NAMALWA (cell line): ENCODE data around the gene KCNA1.

ENCODE experiments used
- DNase-seq: peaks from one replicate; pipeline ENCODE4 v3.0.0-alpha.2; 2015; ENCODE audit warnings: low spot score

KCNA1 gene

DNA sequence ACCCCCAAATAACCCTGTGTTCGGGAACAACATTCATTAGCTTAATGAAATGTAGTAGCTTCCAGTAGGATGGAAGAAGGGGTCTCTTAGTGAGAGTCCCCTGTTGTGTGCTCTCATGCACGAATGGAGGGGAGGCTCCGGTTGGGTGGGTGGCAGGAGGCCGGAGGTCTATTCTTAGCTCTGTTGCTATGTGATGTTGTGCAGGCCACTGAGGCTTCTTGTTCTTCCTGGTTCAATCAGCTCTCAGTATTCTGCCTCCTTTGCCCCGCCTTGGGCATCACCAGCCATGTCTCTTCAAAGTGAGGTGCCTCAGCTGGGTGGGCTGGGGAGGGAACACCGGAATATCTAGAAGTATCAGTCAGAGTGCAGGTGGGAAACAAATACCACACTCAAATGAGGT is 50.8 kb downstream of the KCNA1 start:
- no peak for DNase-seq

DNA sequence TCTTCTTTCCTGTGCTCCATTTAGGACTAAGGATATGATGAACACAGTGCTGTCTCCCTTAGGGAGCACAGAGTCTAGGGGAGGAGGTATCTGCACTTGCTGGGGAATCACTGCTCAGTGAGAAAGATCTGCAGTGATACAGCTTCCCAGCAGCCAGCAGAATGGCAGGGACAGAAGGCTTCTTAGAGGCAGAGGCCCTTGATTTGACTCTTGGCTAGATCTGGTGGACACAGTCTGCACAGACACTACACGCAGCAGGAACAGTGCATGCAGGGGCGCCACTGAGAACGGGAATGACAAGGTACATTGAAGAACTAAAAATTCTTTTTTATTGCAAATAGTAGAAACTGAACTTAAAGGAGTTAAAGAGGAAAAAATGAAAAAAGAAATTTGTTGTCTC is 51.6 kb downstream of the KCNA1 start:
- DNase-seq, result no peak

DNA sequence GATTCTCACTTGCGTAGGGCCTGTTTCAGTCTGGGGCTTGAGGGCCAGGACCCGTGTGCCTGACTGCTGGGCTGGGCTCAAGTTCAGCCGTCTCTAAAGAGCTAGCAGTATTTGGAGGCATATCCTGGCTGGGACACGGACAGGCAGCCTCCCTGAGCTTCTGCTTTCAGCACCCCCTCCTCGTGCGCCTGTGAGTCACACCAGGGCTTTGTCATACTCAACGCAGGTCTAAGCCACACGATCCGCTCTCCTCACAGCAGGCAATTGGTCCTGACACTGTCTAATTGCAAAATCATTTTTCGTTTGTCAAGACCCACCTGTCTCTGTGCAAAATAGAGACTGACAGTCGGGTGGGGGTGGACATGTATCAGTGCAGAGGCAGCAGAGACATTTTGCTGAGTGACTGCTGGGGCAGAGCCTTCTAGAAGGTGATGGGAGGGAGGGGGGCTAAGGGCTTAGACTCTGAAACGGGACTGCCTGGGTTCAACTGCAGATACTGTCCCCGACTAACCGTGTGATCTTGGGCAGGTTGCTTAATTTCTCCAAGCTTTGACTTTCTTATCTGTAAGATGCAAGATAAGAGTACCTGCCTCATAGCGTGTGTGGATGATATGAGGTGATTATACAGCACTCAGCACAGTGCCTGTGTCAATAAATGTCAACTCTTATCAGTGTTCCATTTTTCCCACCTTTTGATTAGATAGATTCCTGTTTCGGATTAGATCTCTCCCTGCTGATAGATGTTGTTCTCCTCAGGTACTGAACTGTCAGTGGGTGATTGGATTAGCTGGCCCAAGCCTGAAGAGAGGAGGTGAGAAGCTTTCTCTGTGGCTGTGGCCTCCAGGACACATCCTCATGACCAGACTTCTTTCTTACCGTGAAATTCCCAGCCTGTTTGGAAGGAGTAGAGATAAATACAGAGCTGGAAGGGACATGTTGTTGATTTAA is 53.1 kb downstream of the KCNA1 start:
- no peak for DNase-seq
